Tibial artery (tissue), 4 donors: ENCODE measurements around the gene FGF14.

ENCODE experiments used
- DNase-seq, 2 donors: peaks; one replicate each; pipeline ENCODE4 v3.0.0-alpha.2; 2019
- H3K27ac ChIP-seq, 2 donors: fragments of 200-600 bp; sonication (generic) in 1 of 2; 1 replicate in 1 of 2; 2 replicates in 1 of 2; pipeline ENCODE4 v1.5.1; 2018 to 2019; ENCODE audit warnings: mild to moderate bottlenecking in 1 of 2
- H3K27me3 ChIP-seq, 2 donors: fragments of 200-600 bp; sonication (generic) in 1 of 2; one replicate each; pipeline versions ENCODE4 v1.5.1 to v1.6.0; 2016 to 2019
- H3K36me3 ChIP-seq, 3 donors: fragments of 200-600 bp; sonication (generic) in 2 of 3; one replicate each; pipeline ENCODE4 v1.5.1; 2016 to 2019; ENCODE audit warnings: mild to moderate bottlenecking in 2 of 3
- H3K4me1 ChIP-seq, 4 donors: fragments of 200-600 bp; sonication (generic) in 2 of 4; 1 replicate in 3 of 4; 2 replicates in 1 of 4; pipeline ENCODE4 v1.5.1; 2016 to 2019
- H3K4me3 ChIP-seq, 2 donors: fragments of 200-600 bp; sonication (generic) in 1 of 2; 1 replicate in 1 of 2; 2 replicates in 1 of 2; pipeline ENCODE4 v1.5.1; 2018 to 2019; ENCODE audit warnings: mild to moderate bottlenecking in 2 of 2
- H3K9me3 ChIP-seq, 3 donors: fragments of 200-600 bp; sonication (generic) in 1 of 3; one replicate each; pipeline ENCODE4 v1.5.1; 2016 to 2019
- intact Hi-C: fragments of 100-400 bp; cut with DNase I; formaldehyde crosslinking; loops from one replicate; pipeline ENCODE4 v1.15.0; 2023; ENCODE audit warnings: low total_unique reads
- TF ChIP-seq, protein P1 (sequence below), 2 experiments: fragments of 200-600 bp in 1 of 2; fragments of 450-650 bp in 1 of 2; IDR thresholded peaks; one replicate each; pipeline ENCODE4 v1.5.1; 2017 to 2019; ENCODE audit warnings: antibody characterized with exemption in 2 of 2, mild to moderate bottlenecking in 1 of 2, moderate library complexity in 1 of 2

The FGF14 gene

DNA sequence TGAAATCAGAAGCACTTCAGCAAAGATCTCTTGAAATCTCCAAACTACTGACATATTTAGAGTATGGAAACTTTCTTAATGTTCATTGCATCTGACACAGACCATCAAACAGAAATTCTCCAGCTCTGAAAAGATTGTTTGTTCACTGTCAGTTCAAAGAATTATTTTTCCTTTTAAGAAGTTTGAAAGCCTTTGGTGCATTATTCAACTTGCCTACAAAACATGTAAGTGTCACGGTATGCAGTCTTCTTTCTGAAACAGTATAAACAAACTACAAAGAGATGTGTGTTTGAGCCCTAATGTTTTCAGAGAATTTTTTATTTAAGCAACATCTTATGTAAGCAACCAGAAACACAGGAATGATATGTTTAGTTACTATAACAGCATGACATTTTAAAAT is 125.4 kb downstream of the FGF14 start:
- Histone ChIP-seq H3K4me3 (no peak overlapping the region), H3K27ac (no peak overlapping the region), H3K27me3 (no peaks in the 10 kb centered on the region), H3K4me1 (peaks cover 0 to 12% (median 0%) of the 10 kb centered on the region in 4 donors), H3K36me3 (no peaks in the 10 kb centered on the region), H3K9me3 (no peaks in the 10 kb centered on the region)
- TF ChIP-seq, protein P1, sequence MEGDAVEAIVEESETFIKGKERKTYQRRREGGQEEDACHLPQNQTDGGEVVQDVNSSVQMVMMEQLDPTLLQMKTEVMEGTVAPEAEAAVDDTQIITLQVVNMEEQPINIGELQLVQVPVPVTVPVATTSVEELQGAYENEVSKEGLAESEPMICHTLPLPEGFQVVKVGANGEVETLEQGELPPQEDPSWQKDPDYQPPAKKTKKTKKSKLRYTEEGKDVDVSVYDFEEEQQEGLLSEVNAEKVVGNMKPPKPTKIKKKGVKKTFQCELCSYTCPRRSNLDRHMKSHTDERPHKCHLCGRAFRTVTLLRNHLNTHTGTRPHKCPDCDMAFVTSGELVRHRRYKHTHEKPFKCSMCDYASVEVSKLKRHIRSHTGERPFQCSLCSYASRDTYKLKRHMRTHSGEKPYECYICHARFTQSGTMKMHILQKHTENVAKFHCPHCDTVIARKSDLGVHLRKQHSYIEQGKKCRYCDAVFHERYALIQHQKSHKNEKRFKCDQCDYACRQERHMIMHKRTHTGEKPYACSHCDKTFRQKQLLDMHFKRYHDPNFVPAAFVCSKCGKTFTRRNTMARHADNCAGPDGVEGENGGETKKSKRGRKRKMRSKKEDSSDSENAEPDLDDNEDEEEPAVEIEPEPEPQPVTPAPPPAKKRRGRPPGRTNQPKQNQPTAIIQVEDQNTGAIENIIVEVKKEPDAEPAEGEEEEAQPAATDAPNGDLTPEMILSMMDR (IDR thresholded peaks at IDR 0.05), result no peak
- intact Hi-C loops, result no loop called here
- no peak for DNase-seq

DNA sequence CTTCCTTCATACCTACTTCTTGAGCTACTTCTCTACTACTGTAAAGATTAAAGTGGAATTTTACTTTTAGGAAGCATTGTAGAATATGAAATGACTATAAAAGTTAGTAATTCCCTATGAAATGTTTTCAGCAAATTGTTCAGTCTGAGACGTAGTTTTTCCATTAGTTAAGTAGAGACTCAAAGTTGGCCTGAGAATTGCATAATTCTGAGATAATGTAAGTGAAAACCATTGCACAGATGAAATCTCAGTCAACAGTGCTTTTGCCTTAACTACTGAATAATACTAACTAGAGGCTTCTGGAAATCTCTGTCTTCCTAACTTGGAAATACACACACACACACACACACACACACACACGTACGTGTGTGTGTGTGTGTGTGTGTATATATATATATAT is 125.9 kb downstream of the FGF14 start:
- Histone ChIP-seq H3K4me3 (no peak overlapping the region), H3K27ac (no peak overlapping the region), H3K36me3 (no peaks in the 10 kb centered on the region), H3K9me3 (no peaks in the 10 kb centered on the region), H3K4me1 (peaks cover 0 to 12% (median 0%) of the 10 kb centered on the region in 4 donors), H3K27me3 (no peaks in the 10 kb centered on the region)
- TF ChIP-seq, protein P1 (IDR thresholded peaks at IDR 0.05), result no peak
- intact Hi-C loops, result no loop called here
- DNase-seq, result no peak

DNA sequence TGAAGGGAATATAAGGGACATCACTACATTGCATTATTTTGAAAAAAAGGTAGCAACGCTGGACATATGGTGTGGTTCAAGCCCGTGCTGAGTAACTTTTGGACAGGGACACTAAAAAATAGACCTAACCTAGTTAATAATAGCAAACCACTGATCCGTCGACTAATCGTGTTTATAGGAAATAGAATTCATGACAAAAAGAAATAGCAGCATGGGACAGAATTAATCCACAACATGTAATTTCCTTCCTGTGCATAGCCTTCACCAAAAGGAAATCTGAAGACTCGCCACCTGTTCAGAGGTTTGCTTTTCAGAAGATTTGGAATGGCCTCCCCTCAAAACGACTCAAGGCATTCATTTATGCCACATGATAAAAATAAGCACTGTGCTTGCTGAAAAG is 128.7 kb downstream of the FGF14 start:
- no peaks in the 10 kb centered on the region for H3K27me3 ChIP-seq
- DNase-seq, result no peak
- no peaks in the 10 kb centered on the region for H3K36me3 ChIP-seq
- TF ChIP-seq, protein P1 (IDR thresholded peaks at IDR 0.05), result no peak
- peaks cover 0 to 12% (median 0%) of the 10 kb centered on the region in 4 donors for H3K4me1 ChIP-seq
- intact Hi-C loops, result no loop called here
- H3K4me3 ChIP-seq, result no peak overlapping the region
- H3K9me3 ChIP-seq, result no peaks in the 10 kb centered on the region
- H3K27ac ChIP-seq, result no peak overlapping the region

DNA sequence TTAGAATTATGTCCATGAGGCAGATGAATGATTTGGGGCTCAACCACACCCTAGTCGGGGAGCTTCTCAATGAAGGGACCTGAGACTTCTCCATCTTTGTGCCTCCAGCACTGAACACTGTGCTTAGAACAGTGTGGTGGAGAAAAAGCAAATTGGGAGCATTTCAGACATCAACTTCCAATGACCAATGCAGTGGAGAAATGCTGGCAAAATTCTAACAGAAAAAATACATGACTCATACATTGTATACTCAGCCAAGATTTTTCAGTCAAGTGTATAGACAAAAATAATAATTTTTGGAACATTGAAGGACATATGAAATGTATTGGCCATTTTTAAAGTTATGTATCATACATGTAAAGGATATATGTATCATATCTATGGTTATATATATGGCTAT is 134.7 kb downstream of the FGF14 start:
- Histone ChIP-seq H3K36me3 (no peaks in the 10 kb centered on the region), H3K4me1 (no peaks in the 10 kb centered on the region), H3K27me3 (no peaks in the 10 kb centered on the region), H3K9me3 (no peaks in the 10 kb centered on the region), H3K27ac (no peak overlapping the region), H3K4me3 (no peak overlapping the region)
- no peak for DNase-seq
- intact Hi-C loops, result no loop called here
- TF ChIP-seq, protein P1 (IDR thresholded peaks at IDR 0.05), result no peak

DNA sequence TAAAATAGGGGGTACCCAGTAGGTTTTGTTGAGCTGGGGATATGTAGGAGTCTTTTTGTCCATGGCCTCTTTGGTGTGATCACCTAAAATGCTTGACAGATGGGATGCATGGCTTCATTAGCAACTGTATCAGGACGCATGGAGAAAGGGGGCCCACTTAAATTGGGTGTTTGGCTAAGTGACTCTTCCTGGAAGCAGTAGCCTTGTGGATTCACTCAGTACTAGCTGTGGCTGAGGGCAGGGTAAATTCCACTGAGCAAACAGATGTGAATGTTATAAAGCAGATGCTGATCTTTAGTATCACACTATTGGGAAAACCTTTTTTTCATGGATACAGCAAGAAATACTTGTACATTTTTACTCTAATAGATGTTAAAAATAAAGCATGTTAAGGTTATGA is 140.0 kb downstream of the FGF14 start:
- Histone ChIP-seq H3K4me3 (no peak overlapping the region), H3K4me1 (no peaks in the 10 kb centered on the region), H3K36me3 (no peaks in the 10 kb centered on the region), H3K27me3 (no peaks in the 10 kb centered on the region), H3K9me3 (no peaks in the 10 kb centered on the region), H3K27ac (no peak overlapping the region)
- TF ChIP-seq, protein P1 (IDR thresholded peaks at IDR 0.05), result no peak
- DNase-seq, result no peak
- intact Hi-C loops, result no loop called here

DNA sequence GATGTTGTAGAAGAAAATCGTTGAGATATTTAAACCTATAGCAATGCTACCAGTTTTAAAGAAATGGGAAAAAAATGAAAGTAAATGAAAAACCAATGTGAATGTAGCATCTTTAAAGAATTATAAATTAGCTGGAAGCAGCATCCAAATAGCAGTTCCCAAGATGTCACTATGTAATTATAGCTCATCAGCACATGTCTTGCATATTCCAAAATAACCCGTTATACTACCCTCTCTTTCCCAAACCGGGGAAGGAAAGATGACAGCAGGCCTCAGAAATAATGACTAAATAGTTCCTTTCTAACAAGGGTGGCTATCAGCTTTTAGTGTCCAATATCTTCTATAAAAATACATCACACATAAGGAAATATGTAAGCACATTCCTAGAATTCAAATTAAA is 140.5 kb downstream of the FGF14 start:
- no peaks in the 10 kb centered on the region for H3K4me1 ChIP-seq
- no peak for DNase-seq
- H3K9me3 ChIP-seq, result no peaks in the 10 kb centered on the region
- no peaks in the 10 kb centered on the region for H3K36me3 ChIP-seq
- no peaks in the 10 kb centered on the region for H3K27me3 ChIP-seq
- TF ChIP-seq, protein P1 (IDR thresholded peaks at IDR 0.05), result no peak
- H3K27ac ChIP-seq, result no peak overlapping the region
- no peak overlapping the region for H3K4me3 ChIP-seq
- intact Hi-C loops, result no loop called here
